Spleen (tissue), 11 donors: ENCODE data around the gene DMRTC2. TPM values are rescaled to one million over a fixed set of nuclear protein-coding genes. Genes with fewer than 3 reads are reported as not detected.
A peak's percentile ranks its signal among the peaks of the same experiment; 100 is the strongest.

Source experiments
- DNase-seq: peaks from one replicate; pipeline ENCODE4 v3.0.0-alpha.2; 2020
- H3K27ac ChIP-seq, 8 donors: fragments of 200-600 bp; sonication (generic) in 7 of 8; 1 replicate in 4 of 8; 2 replicates in 4 of 8; pipeline versions ENCODE4 v1.5.0 to v1.8.0; 2016 to 2021; ENCODE audit warnings: inconsistent platforms in 4 of 8, mild to moderate bottlenecking in 4 of 8, moderate library complexity in 1 of 8
- H3K27me3 ChIP-seq, 7 donors: fragments of 200-600 bp; sonication (generic) in 6 of 7; replicated peaks in 1 of 7; 1 replicate in 4 of 7; 2 replicates in 3 of 7; pipeline versions ENCODE4 v1.5.0 to v1.8.0; 2016 to 2021; ENCODE audit warnings: inconsistent platforms in 3 of 7, mild to moderate bottlenecking in 1 of 7
- H3K36me3 ChIP-seq, 6 donors: fragments of 200-600 bp; sonication (generic) in 5 of 6; 1 replicate in 4 of 6; 2 replicates in 2 of 6; pipeline versions ENCODE4 v1.5.0 to v1.8.0; 2016 to 2021; ENCODE audit warnings: inconsistent platforms in 2 of 6
- H3K4me1 ChIP-seq, 6 donors: fragments of 200-600 bp; sonication (generic) in 5 of 6; 1 replicate in 3 of 6; 2 replicates in 3 of 6; pipeline versions ENCODE4 v1.5.0 to v1.8.0; 2016 to 2021; ENCODE audit warnings: inconsistent platforms in 3 of 6
- H3K4me3 ChIP-seq, 8 donors: fragments of 200-600 bp; sonication (generic) in 7 of 8; 1 replicate in 4 of 8; 2 replicates in 4 of 8; pipeline versions ENCODE4 v1.5.0 to v1.8.0; 2016 to 2021; ENCODE audit warnings: inconsistent platforms in 4 of 8, mild to moderate bottlenecking in 4 of 8, moderate library complexity in 2 of 8
- H3K9me3 ChIP-seq, 8 donors: fragments of 200-600 bp; sonication (generic) in 7 of 8; 1 replicate in 4 of 8; 2 replicates in 4 of 8; pipeline versions ENCODE4 v1.5.0 to v1.8.0; 2016 to 2021; ENCODE audit warnings: inconsistent platforms in 4 of 8
- POLR2A ChIP-seq, 3 donors: fragments of 450-650 bp; IDR thresholded peaks; one replicate each; pipeline ENCODE4 v1.5.1; 2017; ENCODE audit warnings: antibody characterized with exemption in 3 of 3, mild to moderate bottlenecking in 1 of 3
- POLR2AphosphoS5 ChIP-seq, 3 donors: sonication (generic); formaldehyde crosslinking; IDR thresholded peaks; one replicate each; pipeline ENCODE4 v1.5.1; 2017; ENCODE audit warnings: antibody characterized with exemption in 3 of 3
- WGBS, 5 donors: extraction: QIAGEN DNeasy Blood & Tissue Kit in 3 of 5; methylation state at CpG; one replicate each; pipeline versions ENCODE4 v1.1.5 to v1.1.7; 2013 to 2018; 5-methylcytosine and 5-hydroxymethylcytosine counted together
- intact Hi-C: fragments of 100-400 bp; cut with DNase I; formaldehyde crosslinking; loops from one replicate; pipeline ENCODE4 v1.15.0; 2023; ENCODE audit warnings: low total_unique reads
- polyA plus RNA-seq, 3 donors: library from polyadenylated mRNA; stranded (reverse); fragments of 200-250 nt; gene quantifications; one replicate each; pipeline ENCODE4 v1.2.1, GENCODE V29; 2013
- total RNA-seq, 7 donors: library from RNA; depleted of rRNA in 3 of 7; stranded (reverse); fragments of >200 nt in 3 of 7; fragmentation: NEBNext Ultra II Directional in 4 of 7; extraction: Animal tissue kit (Norgen Biotek cat#: 25700) in 4 of 7; gene quantifications; one replicate each; pipeline versions ENCODE4 v1.1.0 to v1.2.1, GENCODE V29; 2016 to 2021
- TF ChIP-seq, protein P1 (sequence below), 11 experiments: fragments of 200-600 bp in 7 of 11; fragments of 450-650 bp in 4 of 11; sonication (generic) in 4 of 11; IDR thresholded peaks in 8 of 11; conservative IDR thresholded peaks in 3 of 11; 1 replicate in 7 of 11; 2 replicates in 4 of 11; pipeline versions ENCODE4 v1.4.0 to v1.8.0; 2016 to 2021; ENCODE audit warnings: antibody characterized with exemption in 11 of 11, inconsistent platforms in 4 of 11, mild to moderate bottlenecking in 1 of 11
- donor health status: healthy with polysubstance abuse.
- donor health status: DM: no; HTN: no; CAD: no; lungs with moderate emphysema.
- donor health status: DM: no; HTN: no; CAD: no.
- donor health status: Bipolar disorder and iron deficiency.
- donor health status: healthy.
- donor health status: DM: no; HTN: no; CAD: no.
- donor health status: DM: yes; HTN: yes; CAD: no.

Gene DMRTC2
- total and polyA plus RNA-seq, 10 donors = not detected

DNA sequence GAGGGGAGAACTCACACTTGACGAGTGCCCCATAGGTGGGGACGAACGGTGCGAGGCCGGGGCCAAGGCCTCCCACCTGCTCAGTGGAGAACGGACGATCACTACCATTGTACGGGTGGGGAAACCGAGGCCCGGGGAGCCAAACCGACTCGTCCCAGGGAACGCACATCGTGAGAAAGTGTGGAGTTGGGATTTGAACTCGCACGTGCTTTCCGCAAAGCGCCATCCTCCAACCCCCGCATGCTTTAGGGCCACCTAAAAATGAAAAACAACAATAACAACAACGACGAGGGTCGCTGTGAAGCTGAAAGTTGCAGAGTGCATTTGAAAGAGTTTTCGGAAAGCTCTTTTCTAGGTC lies 38.6 kb downstream of the DMRTC2 start:
- peaks cover 28 to 95% (median 82%) of the 10 kb centered on the region in 6 donors for H3K4me1 ChIP-seq
- H3K4me3 ChIP-seq = peak overlapping the region; percentile 86 to 99 (median 98)
- 0 to 1% (median 0%) methylated on average over 22 to 23 of the region's 23 CpGs for WGBS, 5 donors
- no peaks in the 10 kb centered on the region for H3K9me3 ChIP-seq
- no peaks in the 10 kb centered on the region for H3K27me3 ChIP-seq
- peaks cover 0 to 56% (median 3%) of the 10 kb centered on the region in 6 donors for H3K36me3 ChIP-seq
- no peak for DNase-seq
- H3K27ac ChIP-seq = peak overlapping the region; percentile 90 to 99 (median 98)
- no peak for TF ChIP-seq POLR2AphosphoS5 (IDR thresholded peaks at IDR 0.05)
- TF ChIP-seq, protein P1, sequence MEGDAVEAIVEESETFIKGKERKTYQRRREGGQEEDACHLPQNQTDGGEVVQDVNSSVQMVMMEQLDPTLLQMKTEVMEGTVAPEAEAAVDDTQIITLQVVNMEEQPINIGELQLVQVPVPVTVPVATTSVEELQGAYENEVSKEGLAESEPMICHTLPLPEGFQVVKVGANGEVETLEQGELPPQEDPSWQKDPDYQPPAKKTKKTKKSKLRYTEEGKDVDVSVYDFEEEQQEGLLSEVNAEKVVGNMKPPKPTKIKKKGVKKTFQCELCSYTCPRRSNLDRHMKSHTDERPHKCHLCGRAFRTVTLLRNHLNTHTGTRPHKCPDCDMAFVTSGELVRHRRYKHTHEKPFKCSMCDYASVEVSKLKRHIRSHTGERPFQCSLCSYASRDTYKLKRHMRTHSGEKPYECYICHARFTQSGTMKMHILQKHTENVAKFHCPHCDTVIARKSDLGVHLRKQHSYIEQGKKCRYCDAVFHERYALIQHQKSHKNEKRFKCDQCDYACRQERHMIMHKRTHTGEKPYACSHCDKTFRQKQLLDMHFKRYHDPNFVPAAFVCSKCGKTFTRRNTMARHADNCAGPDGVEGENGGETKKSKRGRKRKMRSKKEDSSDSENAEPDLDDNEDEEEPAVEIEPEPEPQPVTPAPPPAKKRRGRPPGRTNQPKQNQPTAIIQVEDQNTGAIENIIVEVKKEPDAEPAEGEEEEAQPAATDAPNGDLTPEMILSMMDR (IDR thresholded peaks at IDR 0.05 in 8 of 11, conservative IDR thresholded peaks at IDR 0.05 in 3 of 11) = no peak
- TF ChIP-seq POLR2A (IDR thresholded peaks at IDR 0.05) = no peak
- intact Hi-C loops = no loop called here

DNA sequence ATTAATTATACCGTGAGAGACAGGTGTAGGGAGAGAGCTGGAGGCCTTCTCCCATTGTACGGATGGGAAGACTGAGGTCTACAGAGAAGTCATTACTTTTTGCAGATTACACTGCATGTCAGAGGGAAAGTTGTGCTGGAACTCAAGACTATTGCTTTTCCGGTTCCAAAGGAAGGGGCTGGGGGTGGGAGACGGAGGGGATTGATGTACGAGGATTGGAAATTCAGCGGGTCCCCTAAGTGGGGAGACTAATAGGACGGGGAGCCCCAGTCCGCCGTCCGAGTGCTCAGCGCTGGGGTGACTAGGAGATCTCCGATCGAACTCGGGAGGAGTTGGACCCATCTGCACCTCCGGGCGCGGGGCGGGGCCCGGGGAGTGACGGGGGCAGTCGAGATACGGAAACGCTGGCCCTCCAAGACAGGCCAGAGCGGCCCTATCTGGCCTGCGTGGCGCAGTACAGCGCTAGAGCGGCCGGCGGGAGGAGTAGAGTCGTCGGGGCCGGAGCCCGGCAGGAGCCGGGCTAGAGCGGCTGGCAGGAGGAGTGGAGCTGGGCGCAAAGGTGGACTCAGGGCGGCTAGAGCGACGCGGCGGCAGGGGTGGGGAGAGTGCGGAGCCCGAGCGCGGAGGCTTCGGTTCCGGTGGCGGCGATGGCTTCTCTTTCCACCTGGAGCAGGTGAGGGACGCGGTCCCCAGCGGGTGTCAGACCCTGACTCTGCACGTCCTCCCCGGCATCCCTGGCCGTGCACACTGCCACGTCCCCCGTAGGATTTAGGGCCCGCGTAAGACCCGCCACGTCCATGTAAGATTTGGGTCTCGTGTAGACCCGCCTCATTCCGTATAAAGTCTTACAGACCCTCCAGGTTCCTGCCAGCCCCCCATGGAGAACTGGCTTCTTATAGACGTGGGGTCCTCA lies 39.2 kb downstream of the DMRTC2 start:
- TF ChIP-seq POLR2A (IDR thresholded peaks at IDR 0.05) (peak; percentile 35 to 88 (median 37)), POLR2AphosphoS5 (IDR thresholded peaks at IDR 0.05) (peak; percentile 97 to 98 (median 98))
- TF ChIP-seq, protein P1 (IDR thresholded peaks at IDR 0.05 in 8 of 11, conservative IDR thresholded peaks at IDR 0.05 in 3 of 11) = peak in 9 of 11 experiments; percentile 16 to 62 (median 45)
- Histone ChIP-seq H3K27ac (peak overlapping the region; percentile 90 to 99 (median 98)), H3K9me3 (no peaks in the 10 kb centered on the region), H3K36me3 (peaks cover 0 to 56% (median 8%) of the 10 kb centered on the region in 6 donors), H3K4me1 (peaks cover 28 to 95% (median 82%) of the 10 kb centered on the region in 6 donors), H3K27me3 (no peaks in the 10 kb centered on the region), H3K4me3 (peak overlapping the region; percentile 86 to 99 (median 98))
- intact Hi-C loops = no loop called here
- peak; percentile 100 for DNase-seq
- WGBS, 5 donors = 0 to 1% (median 1%) methylated on average over 39 to 66 of the region's 66 CpGs

DNA sequence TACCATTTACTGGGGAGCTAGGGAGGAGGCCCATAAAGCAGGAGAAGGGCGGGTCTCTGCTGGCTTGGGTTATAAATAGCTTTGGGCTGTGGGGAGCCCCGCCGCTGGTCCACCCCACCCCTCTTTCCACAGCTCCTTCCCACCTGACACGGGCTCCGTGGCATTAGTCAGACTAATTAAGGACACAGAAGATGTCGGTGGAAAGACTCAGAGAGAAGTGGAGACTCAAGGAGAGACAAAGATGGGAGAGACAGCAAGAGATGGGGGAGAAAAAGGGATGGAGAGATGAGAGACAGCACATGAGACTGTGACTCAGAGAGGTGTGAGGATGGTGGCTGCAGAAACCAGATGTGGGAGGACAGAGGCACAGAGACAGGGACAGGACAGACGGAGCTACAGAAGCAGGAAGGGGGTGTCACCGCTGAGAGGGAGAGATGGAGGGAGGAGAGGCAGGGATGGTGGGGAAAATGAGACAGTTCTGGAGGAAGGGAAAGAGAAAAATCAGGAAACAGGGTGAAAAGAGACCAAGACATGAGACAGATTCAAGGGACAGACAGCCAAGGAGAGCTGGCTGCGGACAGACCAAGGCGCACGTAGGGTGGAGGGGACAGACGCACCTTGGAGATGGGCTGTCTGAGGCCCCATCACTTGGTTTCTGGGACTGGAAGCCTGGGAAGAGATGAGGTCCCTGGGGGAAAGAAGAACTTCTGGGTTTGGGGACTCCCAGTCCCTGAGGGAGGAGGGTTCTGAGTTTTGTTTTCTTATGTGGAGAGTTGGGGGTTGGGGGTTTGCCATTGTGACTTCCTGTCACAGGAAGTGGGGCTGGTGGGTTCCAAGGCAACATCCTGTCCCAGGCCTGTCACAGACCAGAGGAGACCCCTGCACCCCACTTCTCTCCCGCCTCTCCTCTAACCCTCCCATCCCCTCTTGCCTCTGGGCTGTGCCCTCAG lies 42.2 kb downstream of the DMRTC2 start:
- WGBS, 5 donors = 12 to 34% (median 22%) methylated on average over 13 of the region's 13 CpGs
- Histone ChIP-seq H3K4me1 (peaks cover 24 to 95% (median 78%) of the 10 kb centered on the region in 6 donors), H3K4me3 (peak overlapping the region; percentile 31 to 99 (median 70))

More for the DNA sequence above, 42.2 kb downstream of the DMRTC2 start:
- H3K9me3 ChIP-seq = no peaks in the 10 kb centered on the region
- TF ChIP-seq POLR2AphosphoS5 (IDR thresholded peaks at IDR 0.05) = peak in 2 of 3 donors; percentile 48 to 74
- TF ChIP-seq, protein P1 (IDR thresholded peaks at IDR 0.05 in 8 of 11, conservative IDR thresholded peaks at IDR 0.05 in 3 of 11) = no peak
- peak in 1 of 3 donors; percentile 24 for TF ChIP-seq POLR2A (IDR thresholded peaks at IDR 0.05)
- H3K27ac ChIP-seq = peak overlapping the region; percentile 77 to 99 (median 94)
- no peaks in the 10 kb centered on the region for H3K27me3 ChIP-seq
- peaks cover 0 to 62% (median 27%) of the 10 kb centered on the region in 6 donors for H3K36me3 ChIP-seq
- peak; percentile 91 for DNase-seq
- intact Hi-C loops = no loop called here
